ENCODE data around the gene FIBCD1.
"Not testable (repeated sequence)": the region's sequence is repeated elsewhere in the genome, so short reads cannot be mapped to it uniquely, and the experiment has no call there.

- not testable (repeated sequence) for TF ChIP-seq NR2C2 (CRISPR knock-in tag; IDR thresholded peaks at IDR 0.05); CTCF (IDR thresholded peaks at IDR 0.05); ATF3 (CRISPR knock-in tag; conservative IDR thresholded peaks at IDR 0.05); ESRRA (CRISPR knock-in tag; IDR thresholded peaks at IDR 0.05; ENCODE audit: borderline replicate concordance); NFE2L1 (CRISPR knock-in tag; IDR thresholded peaks at IDR 0.05); JUN (CRISPR knock-in tag; IDR thresholded peaks at IDR 0.05)
- TF ChIP-seq, protein P1, sequence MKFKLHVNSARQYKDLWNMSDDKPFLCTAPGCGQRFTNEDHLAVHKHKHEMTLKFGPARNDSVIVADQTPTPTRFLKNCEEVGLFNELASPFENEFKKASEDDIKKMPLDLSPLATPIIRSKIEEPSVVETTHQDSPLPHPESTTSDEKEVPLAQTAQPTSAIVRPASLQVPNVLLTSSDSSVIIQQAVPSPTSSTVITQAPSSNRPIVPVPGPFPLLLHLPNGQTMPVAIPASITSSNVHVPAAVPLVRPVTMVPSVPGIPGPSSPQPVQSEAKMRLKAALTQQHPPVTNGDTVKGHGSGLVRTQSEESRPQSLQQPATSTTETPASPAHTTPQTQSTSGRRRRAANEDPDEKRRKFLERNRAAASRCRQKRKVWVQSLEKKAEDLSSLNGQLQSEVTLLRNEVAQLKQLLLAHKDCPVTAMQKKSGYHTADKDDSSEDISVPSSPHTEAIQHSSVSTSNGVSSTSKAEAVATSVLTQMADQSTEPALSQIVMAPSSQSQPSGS (CRISPR knock-in tag; IDR thresholded peaks at IDR 0.05; ENCODE audit: borderline replicate concordance, low read depth) = not testable (repeated sequence)
These were observed 15.9 kb upstream of the FIBCD1 start for GRCh38 chr9:130954925-130955324.
